Thyroid gland (tissue), 4 donors: ENCODE data around the gene FAM174A.

Experiments
- POLR2A ChIP-seq, 2 donors: fragments of 450-650 bp; IDR thresholded peaks; one replicate each; pipeline ENCODE4 v1.6.1; 2017; ENCODE audit warnings: antibody characterized with exemption in 2 of 2, mild to moderate bottlenecking in 2 of 2, moderate library complexity in 1 of 2
- TF ChIP-seq, protein P1 (sequence below), 6 experiments: fragments of 200-600 bp in 3 of 6; fragments of 450-650 bp in 3 of 6; sonication (generic) in 3 of 6; IDR thresholded peaks; one replicate each; pipeline ENCODE4 v1.5.1; 2016 to 2019; ENCODE audit warnings: antibody characterized with exemption in 6 of 6, mild to moderate bottlenecking in 2 of 6, inconsistent platforms in 1 of 6, moderate library complexity in 1 of 6

DNA sequence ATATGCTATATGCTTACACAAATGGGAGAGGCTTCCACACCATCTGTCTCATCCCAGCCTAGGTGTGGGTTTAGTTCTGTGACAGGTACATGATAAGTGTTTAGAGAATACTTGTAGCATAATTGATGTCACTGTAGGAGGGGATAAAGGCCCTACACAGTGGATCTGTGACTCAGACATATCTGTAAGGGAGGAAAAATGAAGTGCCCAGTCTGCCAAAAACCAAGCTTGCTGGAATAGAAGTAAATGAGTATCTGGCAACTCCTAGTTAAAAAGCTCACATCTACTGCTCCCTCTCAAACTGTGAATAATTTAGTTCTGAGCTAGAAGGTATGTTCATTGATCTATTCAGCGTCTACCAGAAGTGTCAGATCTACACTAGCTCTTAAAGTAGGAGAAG, 38.9 kb upstream of the FAM174A start:
- TF ChIP-seq, protein P1, sequence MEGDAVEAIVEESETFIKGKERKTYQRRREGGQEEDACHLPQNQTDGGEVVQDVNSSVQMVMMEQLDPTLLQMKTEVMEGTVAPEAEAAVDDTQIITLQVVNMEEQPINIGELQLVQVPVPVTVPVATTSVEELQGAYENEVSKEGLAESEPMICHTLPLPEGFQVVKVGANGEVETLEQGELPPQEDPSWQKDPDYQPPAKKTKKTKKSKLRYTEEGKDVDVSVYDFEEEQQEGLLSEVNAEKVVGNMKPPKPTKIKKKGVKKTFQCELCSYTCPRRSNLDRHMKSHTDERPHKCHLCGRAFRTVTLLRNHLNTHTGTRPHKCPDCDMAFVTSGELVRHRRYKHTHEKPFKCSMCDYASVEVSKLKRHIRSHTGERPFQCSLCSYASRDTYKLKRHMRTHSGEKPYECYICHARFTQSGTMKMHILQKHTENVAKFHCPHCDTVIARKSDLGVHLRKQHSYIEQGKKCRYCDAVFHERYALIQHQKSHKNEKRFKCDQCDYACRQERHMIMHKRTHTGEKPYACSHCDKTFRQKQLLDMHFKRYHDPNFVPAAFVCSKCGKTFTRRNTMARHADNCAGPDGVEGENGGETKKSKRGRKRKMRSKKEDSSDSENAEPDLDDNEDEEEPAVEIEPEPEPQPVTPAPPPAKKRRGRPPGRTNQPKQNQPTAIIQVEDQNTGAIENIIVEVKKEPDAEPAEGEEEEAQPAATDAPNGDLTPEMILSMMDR (IDR thresholded peaks at IDR 0.05): no peak
- TF ChIP-seq POLR2A (IDR thresholded peaks at IDR 0.05): no peak
